ENCODE results near the gene SPR.

The SPR gene

GRCh38 chr2:72926368-72926767, 39.2 kb downstream of the SPR start:
- Histone ChIP-seq H3K9me2 (replicated peaks; ENCODE audit: low read depth, low read length) (no peaks in the 10 kb centered on the region), H4K20me1 (ENCODE audit: insufficient read depth, low read length, poor library complexity, severe bottlenecking) (no peaks in the 10 kb centered on the region), H2AFZ (ENCODE audit: low read length) (no peak overlapping the region), H3K27me3 (ENCODE audit: insufficient read depth, low read length, poor library complexity, severe bottlenecking) (no peaks in the 10 kb centered on the region), H3K9ac (ENCODE audit: low read depth, low read length, poor library complexity, severe bottlenecking) (no peak overlapping the region), H3K79me2 (ENCODE audit: insufficient read depth, low read length) (no peaks in the 10 kb centered on the region), H3K4me3 (ENCODE audit: low read length, poor library complexity, severe bottlenecking) (no peak overlapping the region), H3K36me3 (ENCODE audit: insufficient read depth, low read length) (no peaks in the 10 kb centered on the region), H3K4me2 (ENCODE audit: low read depth, low read length, poor library complexity, severe bottlenecking) (no peak overlapping the region), H3K9me3 (ENCODE audit: insufficient read depth, low read depth, low read length) (no peaks in the 10 kb centered on the region), H3F3A (ENCODE audit: low read depth) (no peaks in the 10 kb centered on the region), H3K4me1 (ENCODE audit: insufficient read depth, low read length, poor library complexity, severe bottlenecking) (no peaks in the 10 kb centered on the region)
- TF ChIP-seq EZH2phosphoT487 (IDR thresholded peaks at IDR 0.05; ENCODE audit: borderline replicate concordance), result no peak
- TF ChIP-seq, protein P1, sequence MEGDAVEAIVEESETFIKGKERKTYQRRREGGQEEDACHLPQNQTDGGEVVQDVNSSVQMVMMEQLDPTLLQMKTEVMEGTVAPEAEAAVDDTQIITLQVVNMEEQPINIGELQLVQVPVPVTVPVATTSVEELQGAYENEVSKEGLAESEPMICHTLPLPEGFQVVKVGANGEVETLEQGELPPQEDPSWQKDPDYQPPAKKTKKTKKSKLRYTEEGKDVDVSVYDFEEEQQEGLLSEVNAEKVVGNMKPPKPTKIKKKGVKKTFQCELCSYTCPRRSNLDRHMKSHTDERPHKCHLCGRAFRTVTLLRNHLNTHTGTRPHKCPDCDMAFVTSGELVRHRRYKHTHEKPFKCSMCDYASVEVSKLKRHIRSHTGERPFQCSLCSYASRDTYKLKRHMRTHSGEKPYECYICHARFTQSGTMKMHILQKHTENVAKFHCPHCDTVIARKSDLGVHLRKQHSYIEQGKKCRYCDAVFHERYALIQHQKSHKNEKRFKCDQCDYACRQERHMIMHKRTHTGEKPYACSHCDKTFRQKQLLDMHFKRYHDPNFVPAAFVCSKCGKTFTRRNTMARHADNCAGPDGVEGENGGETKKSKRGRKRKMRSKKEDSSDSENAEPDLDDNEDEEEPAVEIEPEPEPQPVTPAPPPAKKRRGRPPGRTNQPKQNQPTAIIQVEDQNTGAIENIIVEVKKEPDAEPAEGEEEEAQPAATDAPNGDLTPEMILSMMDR (conservative IDR thresholded peaks at IDR 0.05; ENCODE audit: low read length), result no peak

- Histone ChIP-seq H3K4me1 (ENCODE audit: insufficient read depth, low read length, poor library complexity, severe bottlenecking) (peaks cover 6% of the 10 kb centered on the region), H3F3A (ENCODE audit: low read depth) (no peaks in the 10 kb centered on the region), H3K4me3 (ENCODE audit: low read length, poor library complexity, severe bottlenecking) (no peak overlapping the region), H2AFZ (ENCODE audit: low read length) (no peak overlapping the region), H4K20me1 (ENCODE audit: insufficient read depth, low read length, poor library complexity, severe bottlenecking) (no peaks in the 10 kb centered on the region), H3K36me3 (ENCODE audit: insufficient read depth, low read length) (no peaks in the 10 kb centered on the region), H3K9me3 (ENCODE audit: insufficient read depth, low read depth, low read length) (no peaks in the 10 kb centered on the region), H3K9me2 (replicated peaks; ENCODE audit: low read depth, low read length) (no peaks in the 10 kb centered on the region), H3K27me3 (ENCODE audit: insufficient read depth, low read length, poor library complexity, severe bottlenecking) (no peaks in the 10 kb centered on the region), H3K9ac (ENCODE audit: low read depth, low read length, poor library complexity, severe bottlenecking) (no peak overlapping the region), H3K4me2 (ENCODE audit: low read depth, low read length, poor library complexity, severe bottlenecking) (no peak overlapping the region), H3K79me2 (ENCODE audit: insufficient read depth, low read length) (no peaks in the 10 kb centered on the region)
- no peak for TF ChIP-seq EZH2phosphoT487 (IDR thresholded peaks at IDR 0.05; ENCODE audit: borderline replicate concordance)
- TF ChIP-seq, protein P1 (conservative IDR thresholded peaks at IDR 0.05; ENCODE audit: low read length), result no peak
Observed at GRCh38 chr2:72926811-72927465, 39.7 kb downstream of the SPR start.

- peaks cover 15% of the 10 kb centered on the region for H3K4me1 ChIP-seq (ENCODE audit: insufficient read depth, low read length, poor library complexity, severe bottlenecking)
- no peak for TF ChIP-seq EZH2phosphoT487 (IDR thresholded peaks at IDR 0.05; ENCODE audit: borderline replicate concordance)
- TF ChIP-seq, protein P1 (conservative IDR thresholded peaks at IDR 0.05; ENCODE audit: low read length), result no peak
- no peaks in the 10 kb centered on the region for H3K9me3 ChIP-seq (ENCODE audit: insufficient read depth, low read depth, low read length)
- H3K79me2 ChIP-seq (ENCODE audit: insufficient read depth, low read length), result no peaks in the 10 kb centered on the region
- no peak overlapping the region for H2AFZ ChIP-seq (ENCODE audit: low read length)
- no peaks in the 10 kb centered on the region for H3K27me3 ChIP-seq (ENCODE audit: insufficient read depth, low read length, poor library complexity, severe bottlenecking)
- no peak overlapping the region for H3K4me3 ChIP-seq (ENCODE audit: low read length, poor library complexity, severe bottlenecking)
- no peaks in the 10 kb centered on the region for H4K20me1 ChIP-seq (ENCODE audit: insufficient read depth, low read length, poor library complexity, severe bottlenecking)
- H3K36me3 ChIP-seq (ENCODE audit: insufficient read depth, low read length), result no peaks in the 10 kb centered on the region
- no peak overlapping the region for H3K4me2 ChIP-seq (ENCODE audit: low read depth, low read length, poor library complexity, severe bottlenecking)
- no peak overlapping the region for H3K9ac ChIP-seq (ENCODE audit: low read depth, low read length, poor library complexity, severe bottlenecking)
- no peaks in the 10 kb centered on the region for H3K9me2 ChIP-seq (replicated peaks; ENCODE audit: low read depth, low read length)
- H3F3A ChIP-seq (ENCODE audit: low read depth), result no peaks in the 10 kb centered on the region
Observed at GRCh38 chr2:72927619-72928550, 40.7 kb downstream of the SPR start.

Data from Loucy (cell line).